Adipocyte (in vitro differentiated cells): ENCODE data around the gene MFAP4.
A peak's percentile ranks its signal among the peaks of the same experiment; 100 is the strongest.
"Not testable (repeated sequence)": the region's sequence is repeated elsewhere in the genome, so short reads cannot be mapped to it uniquely, and the experiment has no call there.

ENCODE experiments used
- DNase-seq: peaks from one replicate; pipeline ENCODE4 v3.0.0-alpha.2; 2015; ENCODE audit warnings: low read depth
- H3K27me3 ChIP-seq: replicated peaks from 2 replicates; pipeline ENCODE4 v1.7.0; 2013; ENCODE audit warnings: mild to moderate bottlenecking, low read length, moderate library complexity; ENCODE audit not compliant: control insufficient read depth, insufficient read depth
- H3K36me3 ChIP-seq: 2 replicates; pipeline ENCODE4 v1.7.0; 2013; ENCODE audit warnings: low read length, mild to moderate bottlenecking, moderate library complexity; ENCODE audit not compliant: control insufficient read depth, insufficient read depth, severe bottlenecking
- H3K4me1 ChIP-seq: 2 replicates; pipeline ENCODE4 v1.7.0; 2013; ENCODE audit warnings: mild to moderate bottlenecking, low read length, moderate library complexity; ENCODE audit not compliant: control insufficient read depth, insufficient read depth
- H3K4me3 ChIP-seq: 2 replicates; pipeline ENCODE4 v1.7.0; 2013; ENCODE audit warnings: mild to moderate bottlenecking, low read length, moderate library complexity
- H3K9ac ChIP-seq: 2 replicates; pipeline ENCODE4 v1.7.0; 2013; ENCODE audit warnings: mild to moderate bottlenecking, low read length, moderate library complexity
- H3K9me3 ChIP-seq: 2 replicates; pipeline ENCODE4 v1.7.0; 2013; ENCODE audit warnings: mild to moderate bottlenecking, low read length, moderate library complexity; ENCODE audit not compliant: control insufficient read depth

Gene MFAP4

GRCh38 chr17:19357761-19358160 lies 29.2 kb downstream of the MFAP4 start:
- no peaks in the 10 kb centered on the region for H3K27me3 ChIP-seq
- no peak overlapping the region for H3K4me3 ChIP-seq
- H3K36me3 ChIP-seq, result no peaks in the 10 kb centered on the region
- no peak for DNase-seq
- H3K9ac ChIP-seq, result no peak overlapping the region
- H3K4me1 ChIP-seq, result peaks cover 6% of the 10 kb centered on the region
- no peaks in the 10 kb centered on the region for H3K9me3 ChIP-seq

DNA sequence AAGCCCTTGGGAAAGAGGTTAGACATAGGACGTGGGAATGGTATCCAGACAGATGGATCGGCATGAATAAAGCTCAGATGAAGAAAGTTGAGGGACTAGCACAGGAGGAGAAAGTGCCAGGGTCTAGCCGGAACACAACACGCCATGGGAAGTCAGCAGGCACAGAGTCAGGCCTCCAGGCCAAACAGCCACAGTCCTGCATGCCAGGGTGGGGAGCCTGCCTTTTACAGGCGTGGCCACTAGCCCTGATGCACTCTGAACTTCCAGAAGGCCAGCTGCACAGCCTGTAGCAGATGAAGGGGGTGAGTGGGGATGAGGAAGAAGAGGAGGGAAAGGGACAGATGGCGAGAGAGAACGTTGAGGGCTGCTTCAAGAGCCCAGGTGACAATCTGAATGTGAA lies 29.6 kb downstream of the MFAP4 start:
- DNase-seq, result no peak
- Histone ChIP-seq H3K4me3 (no peak overlapping the region), H3K36me3 (no peaks in the 10 kb centered on the region), H3K9ac (no peak overlapping the region), H3K9me3 (no peaks in the 10 kb centered on the region), H3K27me3 (no peaks in the 10 kb centered on the region), H3K4me1 (peaks cover 6% of the 10 kb centered on the region)

DNA sequence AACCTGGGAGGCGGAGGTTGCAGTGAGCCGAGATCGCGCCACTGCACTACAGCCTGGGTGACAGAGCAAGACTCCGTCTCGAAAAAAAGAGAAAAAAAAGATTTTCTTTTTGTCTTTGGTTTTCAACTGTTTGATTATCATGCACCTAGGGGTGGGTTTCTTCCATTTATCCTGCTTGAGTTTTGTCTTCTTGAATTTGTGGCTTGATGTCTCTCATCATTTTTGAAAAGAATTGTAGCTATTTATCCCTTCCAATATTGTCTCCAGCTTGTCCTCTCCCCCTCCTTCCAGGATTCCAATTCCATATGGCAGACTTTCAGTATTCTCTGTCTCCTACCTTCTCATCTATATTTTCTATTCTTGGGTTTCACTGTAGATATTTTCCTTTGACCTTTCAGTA lies 32.2 kb downstream of the MFAP4 start:
- Histone ChIP-seq H3K4me1 (no peaks in the 10 kb centered on the region), H3K36me3 (no peaks in the 10 kb centered on the region), H3K9me3 (no peaks in the 10 kb centered on the region), H3K9ac (no peak overlapping the region), H3K4me3 (no peak overlapping the region), H3K27me3 (no peaks in the 10 kb centered on the region)
- no peak for DNase-seq

DNA sequence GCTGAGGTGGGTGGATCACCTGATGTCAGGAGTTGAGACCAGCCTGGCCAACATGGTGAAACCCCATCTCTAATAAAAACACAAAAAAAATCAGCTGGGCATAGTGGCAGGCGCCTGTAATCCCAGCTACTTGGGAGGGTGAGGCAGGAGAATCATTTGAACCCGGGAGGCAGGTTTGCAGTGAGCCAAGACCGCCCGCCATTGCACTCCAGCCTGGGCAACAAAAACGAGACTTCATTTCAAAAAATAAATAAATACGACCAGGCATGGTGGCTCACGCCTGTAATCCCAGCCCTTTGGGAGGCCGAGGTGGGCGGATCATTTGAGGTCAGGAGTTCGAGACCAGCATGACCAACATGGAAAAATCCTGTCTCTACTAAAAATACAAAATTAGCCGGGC lies 33.6 kb downstream of the MFAP4 start:
- not testable (repeated sequence) for H3K27me3 ChIP-seq, H3K9ac ChIP-seq, H3K4me1 ChIP-seq, H3K9me3 ChIP-seq, DNase-seq, H3K4me3 ChIP-seq, H3K36me3 ChIP-seq

GRCh38 chr17:19348806-19349205 lies 38.2 kb downstream of the MFAP4 start:
- H3K36me3 ChIP-seq, result no peaks in the 10 kb centered on the region
- H3K27me3 ChIP-seq, result no peaks in the 10 kb centered on the region
- H3K9me3 ChIP-seq, result no peaks in the 10 kb centered on the region
- H3K9ac ChIP-seq, result no peak overlapping the region
- H3K4me1 ChIP-seq, result peaks cover 31% of the 10 kb centered on the region
- H3K4me3 ChIP-seq, result no peak overlapping the region
- DNase-seq, result no peak

GRCh38 chr17:19348081-19348650 lies 38.8 kb downstream of the MFAP4 start:
- no peaks in the 10 kb centered on the region for H3K9me3 ChIP-seq
- H3K36me3 ChIP-seq, result no peaks in the 10 kb centered on the region
- H3K27me3 ChIP-seq, result no peaks in the 10 kb centered on the region
- no peak for DNase-seq
- H3K9ac ChIP-seq, result no peak overlapping the region
- H3K4me3 ChIP-seq, result no peak overlapping the region
- H3K4me1 ChIP-seq, result peaks cover 33% of the 10 kb centered on the region

DNA sequence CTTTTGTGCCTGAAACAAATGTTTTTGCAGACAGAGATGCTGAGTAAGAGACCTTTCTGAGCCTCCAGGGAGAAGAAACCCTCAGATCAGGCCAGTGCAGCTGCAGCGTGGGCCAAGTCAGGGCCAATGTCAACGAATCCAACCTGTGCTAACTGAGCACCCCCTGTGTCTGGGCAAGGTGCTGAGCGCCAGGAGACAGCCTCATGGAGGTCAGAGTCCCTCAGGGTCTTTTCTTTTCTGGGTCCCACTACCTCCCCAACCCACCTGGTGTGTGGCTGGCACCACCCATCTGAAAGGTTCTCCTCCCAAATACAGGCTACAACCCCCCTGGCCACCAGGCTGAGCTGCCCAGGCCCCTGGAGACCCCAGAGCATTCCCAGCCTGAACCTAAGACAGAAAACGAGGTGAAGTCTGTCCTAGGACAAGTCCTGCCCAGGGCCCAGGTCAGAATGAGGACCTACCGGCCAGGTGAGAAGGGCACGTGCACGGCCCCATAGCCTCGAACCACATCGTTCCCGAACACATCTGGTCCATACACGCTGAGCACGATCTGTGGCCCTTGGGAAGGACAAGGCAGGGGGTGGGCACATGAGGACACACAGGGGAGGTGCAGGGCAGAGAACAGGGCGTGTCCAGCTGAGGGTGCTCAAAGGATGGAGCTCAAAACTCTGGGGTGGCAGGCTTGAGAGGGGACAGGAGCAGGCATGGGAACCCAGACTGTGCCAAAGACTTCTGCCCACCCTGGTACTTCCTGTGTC lies 39.5 kb downstream of the MFAP4 start:
- Histone ChIP-seq H3K9me3 (no peaks in the 10 kb centered on the region), H3K4me3 (no peak overlapping the region), H3K36me3 (no peaks in the 10 kb centered on the region), H3K4me1 (peaks cover 38% of the 10 kb centered on the region), H3K27me3 (no peaks in the 10 kb centered on the region), H3K9ac (peak overlapping the region; percentile 70)
- DNase-seq, result no peak

- Histone ChIP-seq H3K4me3 (peak overlapping the region; percentile 12), H3K27me3 (no peaks in the 10 kb centered on the region), H3K36me3 (no peaks in the 10 kb centered on the region), H3K9ac (peak overlapping the region; percentile 70), H3K4me1 (peaks cover 46% of the 10 kb centered on the region), H3K9me3 (no peaks in the 10 kb centered on the region)
- DNase-seq, result peak; percentile 88
These were observed 40.4 kb downstream of the MFAP4 start for GRCh38 chr17:19346351-19347255.

DNA sequence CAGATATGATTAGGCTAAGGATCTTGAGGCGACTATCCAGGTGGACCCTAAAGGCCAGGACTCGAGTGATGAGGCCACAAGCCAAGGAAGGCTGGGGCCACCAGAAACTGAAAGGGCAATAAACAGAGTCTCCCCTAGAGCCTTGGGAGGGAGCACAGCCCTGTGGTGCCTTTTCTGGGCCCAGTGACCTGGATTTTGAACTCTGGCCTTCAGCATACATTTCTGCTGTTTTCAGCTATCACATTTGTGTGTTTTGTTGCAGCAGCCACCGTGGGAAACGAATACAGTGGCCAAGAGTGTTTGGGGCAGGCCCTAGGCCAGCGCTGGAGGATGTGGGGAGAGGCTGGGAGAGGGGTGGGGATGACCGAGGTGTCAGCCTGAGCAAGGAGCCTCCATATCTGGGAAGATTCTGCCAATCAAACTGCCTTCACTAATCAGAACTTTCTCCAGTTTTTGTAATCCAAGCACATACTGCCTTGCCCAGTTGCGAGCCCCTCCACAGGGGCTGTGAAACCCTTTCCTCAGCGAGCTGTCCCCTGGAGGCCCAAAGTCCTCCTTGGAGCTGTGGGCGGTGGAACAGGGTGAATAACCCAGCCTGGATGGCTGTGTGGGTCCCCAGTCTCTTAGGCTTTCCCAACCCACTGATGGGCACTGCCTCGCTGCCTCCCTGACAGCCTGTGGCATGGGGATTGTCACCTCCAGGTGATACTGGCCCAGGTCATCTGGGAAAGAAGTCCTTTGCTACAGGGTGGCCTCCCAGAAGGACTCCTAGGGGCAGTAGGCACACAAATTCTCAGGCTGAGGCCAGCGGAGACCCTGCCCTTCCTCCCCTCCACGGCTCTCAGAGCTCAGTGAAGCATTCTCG lies 41.3 kb downstream of the MFAP4 start:
- Histone ChIP-seq H3K4me1 (peaks cover 52% of the 10 kb centered on the region), H3K36me3 (no peaks in the 10 kb centered on the region), H3K4me3 (peak overlapping the region; percentile 12), H3K9me3 (no peaks in the 10 kb centered on the region), H3K27me3 (no peaks in the 10 kb centered on the region), H3K9ac (peak overlapping the region; percentile 70)
- no peak for DNase-seq

- H3K27me3 ChIP-seq, result no peaks in the 10 kb centered on the region
- H3K4me1 ChIP-seq, result peaks cover 52% of the 10 kb centered on the region
- no peaks in the 10 kb centered on the region for H3K36me3 ChIP-seq
- H3K9me3 ChIP-seq, result no peaks in the 10 kb centered on the region
- H3K4me3 ChIP-seq, result no peak overlapping the region
- peak overlapping the region; percentile 70 for H3K9ac ChIP-seq
- DNase-seq, result no peak
These were observed 41.9 kb downstream of the MFAP4 start for GRCh38 chr17:19345067-19345460.
